Stimulated activated CD4-positive, alpha-beta T cell treated with anti-CD3 and anti-CD28 coated beads, Interleukin-12 subunit alpha, Interleukin-12 subunit beta, amount 100 ng/mL, for 48 hours (primary cell): ENCODE measurements around the gene TMEM135.
A peak's percentile ranks its signal among the peaks of the same experiment; 100 is the strongest.
"Not testable (repeated sequence)": the region's sequence is repeated elsewhere in the genome, so short reads cannot be mapped to it uniquely, and the experiment has no call there.

Experiments used
- DNase-seq, 3 donors: peaks; one replicate each; pipeline ENCODE4 v3.0.0-alpha.2; 2020; ENCODE audit warnings: low read depth in 2 of 3, low spot score in 1 of 3

Gene TMEM135

DNA sequence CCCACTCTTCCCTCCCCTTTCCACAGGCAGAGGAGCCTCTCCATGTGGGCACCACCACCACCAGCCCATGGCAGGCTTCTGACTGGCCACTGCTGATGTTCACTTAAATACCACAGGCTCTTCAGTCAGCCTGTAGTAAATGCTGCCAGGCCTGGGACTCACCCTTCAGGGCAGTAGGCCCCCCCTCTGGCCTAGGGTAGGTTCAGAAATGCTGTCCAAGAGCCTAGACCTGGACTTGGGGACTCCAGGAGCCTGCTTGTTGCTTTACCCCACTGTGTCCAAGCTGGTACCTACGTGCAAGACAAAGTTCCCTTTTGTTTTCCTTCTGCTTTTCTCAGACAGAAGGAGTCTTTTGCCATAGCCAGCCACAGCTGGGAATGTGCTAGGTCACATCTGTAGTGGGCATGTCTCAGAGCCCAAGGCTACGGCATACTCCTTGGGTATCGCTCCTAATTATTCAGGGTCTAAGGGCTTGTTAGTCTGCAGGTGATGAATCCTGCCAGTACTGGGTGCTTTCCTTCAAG, 38.6 kb downstream of the TMEM135 start:
- DNase-seq: no peak

DNA sequence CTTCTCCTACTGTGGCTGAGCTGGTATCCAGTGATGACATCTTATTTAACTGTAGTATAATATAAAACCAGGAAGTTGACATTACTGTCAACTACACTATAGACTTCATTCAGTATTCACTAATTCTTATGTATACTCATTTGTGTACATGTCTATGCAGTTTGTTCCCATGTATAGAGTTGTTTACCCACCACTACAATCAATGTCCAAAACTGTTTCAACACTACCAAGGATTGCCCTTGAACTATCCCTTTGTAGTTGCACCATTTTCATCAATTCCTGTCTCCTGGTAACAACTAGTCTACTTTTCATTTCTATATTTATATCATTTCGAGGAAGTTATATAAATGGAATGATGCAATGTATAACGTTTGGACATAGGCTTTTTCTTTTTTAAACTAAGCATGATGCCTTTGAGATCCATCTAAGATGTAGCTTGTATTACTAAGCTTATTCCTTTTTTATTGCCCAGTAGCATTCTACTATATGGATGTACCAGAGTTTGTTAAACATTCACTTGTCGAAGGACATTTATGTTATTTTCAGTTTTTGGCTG, 39.2 kb downstream of the TMEM135 start:
- DNase-seq: no peak

DNA sequence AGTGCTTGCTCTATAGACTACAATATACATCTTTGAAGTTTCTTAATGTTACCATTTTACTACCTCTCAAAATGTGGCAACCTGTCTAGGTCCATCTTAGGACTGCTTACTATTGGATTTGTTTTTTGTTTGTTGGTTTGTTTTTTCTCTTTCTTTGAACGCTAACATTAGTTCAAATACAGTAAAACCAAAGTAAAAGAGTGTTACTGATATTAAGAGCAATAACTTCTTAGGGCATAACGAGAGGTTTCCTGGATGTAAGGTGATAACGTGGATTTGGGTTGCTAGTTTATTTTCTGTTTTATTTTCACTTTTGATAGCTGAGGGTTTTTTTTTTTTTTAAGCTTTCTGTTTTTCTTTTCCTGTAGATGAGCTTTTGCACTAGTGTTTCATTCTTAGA, 43.6 kb downstream of the TMEM135 start:
- no peak for DNase-seq

DNA sequence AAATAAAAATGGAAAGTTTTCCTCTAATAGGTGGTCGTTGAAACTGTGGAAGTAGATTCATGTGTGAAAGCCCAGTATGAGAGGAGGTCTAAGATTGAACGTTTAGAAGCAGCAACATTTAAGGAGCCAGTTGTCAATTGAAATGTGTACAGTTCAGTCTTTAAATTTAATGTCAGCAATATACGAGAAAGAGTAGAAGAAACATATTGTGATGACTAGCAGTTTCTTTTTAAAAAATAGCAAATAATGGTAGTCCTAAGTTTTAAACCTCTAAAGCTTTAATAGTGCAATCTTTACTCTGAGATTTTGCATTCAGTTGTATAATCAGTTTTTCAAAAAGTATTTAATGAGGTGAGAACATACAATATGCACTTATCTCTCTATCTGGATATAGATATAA, 44.9 kb downstream of the TMEM135 start:
- no peak for DNase-seq

DNA sequence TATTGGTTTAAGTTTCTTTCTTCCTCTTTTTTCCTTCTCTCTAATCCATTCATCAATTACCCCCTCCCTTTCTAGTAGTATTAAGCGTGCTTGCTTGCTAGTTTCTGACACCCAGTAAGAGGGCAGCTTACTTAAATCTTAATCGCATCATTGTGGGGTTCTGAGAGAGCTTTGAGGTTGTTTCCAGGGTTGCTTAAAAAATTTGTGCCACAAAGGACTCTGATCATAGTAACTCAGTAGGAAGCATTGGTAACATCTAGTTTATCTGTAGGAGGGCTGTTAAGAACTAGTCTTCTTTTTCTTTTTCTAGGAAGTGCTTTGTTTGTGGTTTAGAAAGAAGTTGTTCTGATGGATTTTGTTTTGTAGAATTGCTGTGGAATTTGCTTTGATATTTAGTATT, 45.3 kb downstream of the TMEM135 start:
- DNase-seq: no peak

DNA sequence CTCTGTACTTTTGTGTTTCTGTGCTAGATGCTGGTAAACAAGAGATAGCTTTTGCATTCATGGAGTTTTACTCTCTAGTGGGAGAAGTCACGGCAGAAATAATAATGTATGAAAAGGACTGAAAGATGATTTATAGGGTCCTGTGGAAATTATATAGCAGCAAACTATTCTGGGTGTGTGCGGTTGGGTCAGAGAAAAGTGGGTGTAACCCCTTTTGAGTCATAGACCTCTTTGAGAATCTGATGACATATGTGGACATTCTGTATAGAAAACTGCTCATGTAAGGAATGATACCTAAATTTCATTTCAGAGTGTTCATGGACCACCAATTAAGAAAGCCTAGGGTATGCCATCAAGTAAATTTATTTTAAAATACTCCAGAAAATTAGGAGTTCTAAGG, 54.4 kb downstream of the TMEM135 start:
- DNase-seq: no peak

DNA sequence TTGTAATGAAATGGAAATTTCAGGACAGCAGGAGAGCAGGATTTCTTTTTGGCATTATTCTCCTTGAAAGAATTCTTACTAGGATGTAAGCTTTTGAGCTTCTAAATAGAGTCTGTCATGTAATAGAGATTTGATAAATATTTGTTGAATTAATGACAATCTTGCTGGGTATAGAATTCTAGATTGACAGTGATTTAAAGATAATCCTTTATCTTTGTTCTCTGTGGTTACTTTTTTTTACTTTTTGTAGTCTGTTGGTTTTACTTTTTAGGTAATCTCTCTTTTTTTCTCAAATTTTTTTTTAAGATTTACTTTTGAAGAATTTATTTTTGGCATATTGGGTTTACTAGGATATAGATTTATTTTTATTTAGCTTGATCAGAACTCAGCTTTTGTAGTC, 54.8 kb downstream of the TMEM135 start:
- no peak for DNase-seq

DNA sequence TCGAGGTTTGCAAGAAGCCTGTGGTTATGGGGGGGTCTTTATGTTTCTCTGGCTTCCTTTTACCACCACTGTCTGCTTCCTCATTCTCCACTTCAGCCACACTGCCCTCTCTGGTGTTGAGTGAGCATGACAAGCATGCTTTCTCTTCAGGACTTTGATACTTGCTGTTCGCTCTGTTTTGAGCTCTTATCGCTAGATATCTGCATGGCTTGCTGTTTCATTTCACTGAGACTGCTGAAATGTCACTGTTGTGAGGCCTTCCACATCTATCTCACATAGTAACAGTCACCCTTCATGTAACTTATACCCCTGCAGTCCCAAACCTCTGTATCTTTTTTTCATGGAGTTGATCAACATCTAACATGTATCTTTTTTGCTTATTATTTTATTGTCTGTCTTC, 59.8 kb downstream of the TMEM135 start:
- DNase-seq: peak; percentile 2 to 19 (median 9)

DNA sequence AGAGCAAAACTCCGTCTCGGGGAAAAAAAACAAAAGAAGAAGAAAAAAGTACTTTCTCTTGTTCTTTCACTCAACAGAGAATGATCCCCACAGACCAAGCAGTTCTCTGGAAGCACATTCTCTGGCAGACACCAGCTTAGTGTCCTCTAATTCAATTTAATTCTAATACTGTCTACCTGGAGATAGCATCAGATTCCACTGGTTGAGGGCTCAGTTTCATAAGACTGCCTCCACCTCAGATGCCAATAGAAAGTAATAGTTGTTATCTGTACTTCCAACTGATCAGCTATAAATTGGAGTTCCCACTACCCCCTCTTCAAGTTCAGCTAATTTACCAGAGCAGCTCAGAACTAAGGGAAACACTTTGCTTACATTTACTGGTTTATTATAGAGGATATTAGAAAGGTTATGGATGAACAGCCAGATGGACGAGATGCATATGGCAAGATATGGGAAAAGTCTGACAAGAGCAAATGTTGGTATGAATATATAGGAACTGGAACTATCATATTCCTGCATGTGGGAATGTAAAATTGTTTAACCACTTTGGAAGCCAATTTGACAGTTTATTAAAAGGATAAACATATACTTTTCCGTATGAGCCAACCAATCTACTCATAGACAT, 64.3 kb downstream of the TMEM135 start:
- no peak for DNase-seq

DNA sequence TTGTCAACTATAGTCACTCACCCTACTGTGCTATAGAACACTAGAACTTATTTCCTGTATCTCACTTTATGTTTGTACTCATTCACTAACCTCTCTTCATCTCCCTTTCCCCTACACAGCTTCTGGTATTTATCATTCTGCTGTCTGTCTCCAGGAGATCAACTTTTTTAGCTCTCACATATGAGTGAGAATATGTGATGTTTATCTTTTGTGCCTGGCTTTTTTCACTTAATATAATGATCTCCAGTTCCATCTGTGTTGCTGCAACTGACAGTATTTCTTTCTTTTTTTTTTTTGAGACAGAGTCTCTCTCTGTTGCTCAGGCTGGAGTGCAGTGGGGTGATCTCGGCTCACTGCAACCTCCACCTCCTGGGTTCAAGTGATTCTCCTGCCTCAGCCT, 68.1 kb downstream of the TMEM135 start:
- DNase-seq: not testable (repeated sequence)

DNA sequence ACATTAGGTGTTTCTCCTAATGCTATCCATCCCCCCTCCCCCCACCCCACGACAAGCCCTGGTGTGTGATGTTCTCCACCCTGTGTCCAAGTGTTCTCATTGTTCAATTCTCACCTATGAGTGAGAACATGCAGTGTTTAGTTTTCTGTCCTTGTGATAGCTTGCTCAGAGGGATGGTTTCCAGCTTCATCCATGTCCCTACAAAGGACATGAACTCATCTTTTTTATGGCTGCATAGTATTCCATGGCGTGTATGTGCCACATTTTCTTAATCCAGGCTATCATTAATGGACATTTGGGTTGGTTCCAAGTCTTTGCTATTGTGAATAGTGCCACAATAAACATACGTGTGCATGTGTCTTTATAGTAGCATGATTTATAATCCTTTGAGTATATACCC, 69.6 kb downstream of the TMEM135 start:
- not testable (repeated sequence) for DNase-seq

DNA sequence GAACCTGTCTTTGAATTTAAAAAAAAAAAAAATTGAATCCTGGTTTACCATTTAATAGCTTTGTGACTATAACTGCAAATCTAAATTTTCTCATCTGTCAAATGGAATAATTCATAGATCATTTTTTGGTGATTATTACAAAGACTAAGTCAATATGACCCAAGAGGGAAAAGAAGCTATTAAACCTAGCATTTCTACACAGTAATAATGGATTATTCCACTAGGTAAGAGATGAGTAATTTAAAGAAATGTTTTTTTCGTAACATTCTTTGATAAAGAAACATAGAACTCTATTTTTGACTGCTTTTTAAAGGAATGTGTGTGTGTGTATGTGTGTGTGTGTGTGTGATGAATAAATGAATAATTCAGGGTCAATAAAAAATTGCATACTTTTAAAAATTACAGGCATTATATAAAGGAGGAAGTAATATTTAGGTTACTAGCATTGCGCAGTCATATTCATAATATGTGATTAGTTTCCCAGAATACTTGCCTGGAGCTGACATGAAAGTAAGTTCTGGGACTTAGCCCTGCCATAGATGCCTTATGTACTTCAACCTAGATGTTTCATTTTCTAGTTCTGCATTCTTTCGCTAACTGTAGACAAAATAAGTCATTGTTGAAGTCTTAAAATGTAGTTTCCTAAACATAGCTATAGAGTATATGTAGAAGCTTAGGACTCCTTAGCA, 72.9 kb downstream of the TMEM135 start:
- DNase-seq: no peak

DNA sequence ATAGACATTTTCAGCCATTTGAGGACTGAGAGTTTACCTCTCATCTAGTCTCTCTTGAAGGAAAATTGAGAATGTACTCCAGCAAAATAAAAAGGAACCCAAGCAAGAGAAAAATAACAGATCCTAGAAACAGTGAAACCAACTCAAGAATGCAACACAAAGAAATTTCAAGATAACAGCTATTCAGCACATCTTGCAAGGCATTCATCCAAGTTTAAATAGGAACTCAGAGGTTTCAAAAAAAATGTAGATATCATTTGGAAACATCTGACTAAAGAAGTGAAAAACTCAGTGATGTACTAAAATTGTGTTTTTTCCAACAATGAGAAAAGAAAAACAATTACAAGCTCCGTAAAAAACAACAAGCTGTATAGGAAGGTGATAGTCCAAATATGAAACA, 76.4 kb downstream of the TMEM135 start:
- no peak for DNase-seq

DNA sequence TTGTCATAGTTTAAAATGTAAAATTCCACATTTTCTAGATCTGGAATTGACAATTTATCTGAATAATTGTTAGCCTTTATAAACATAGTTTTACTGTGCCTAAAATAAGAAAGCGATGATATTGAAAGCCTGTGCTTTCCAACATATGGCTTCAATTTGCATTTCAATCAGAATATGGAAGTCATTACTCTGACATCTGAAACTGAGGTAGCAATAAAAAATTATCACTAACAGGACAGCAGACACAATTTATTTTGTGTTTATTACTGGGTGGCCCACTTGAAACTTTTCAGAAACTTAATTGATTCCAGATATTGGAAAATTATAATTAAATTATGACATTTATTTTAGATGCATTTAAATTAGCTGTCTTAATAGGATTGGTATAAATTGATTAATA, 78.5 kb downstream of the TMEM135 start:
- DNase-seq: no peak

DNA sequence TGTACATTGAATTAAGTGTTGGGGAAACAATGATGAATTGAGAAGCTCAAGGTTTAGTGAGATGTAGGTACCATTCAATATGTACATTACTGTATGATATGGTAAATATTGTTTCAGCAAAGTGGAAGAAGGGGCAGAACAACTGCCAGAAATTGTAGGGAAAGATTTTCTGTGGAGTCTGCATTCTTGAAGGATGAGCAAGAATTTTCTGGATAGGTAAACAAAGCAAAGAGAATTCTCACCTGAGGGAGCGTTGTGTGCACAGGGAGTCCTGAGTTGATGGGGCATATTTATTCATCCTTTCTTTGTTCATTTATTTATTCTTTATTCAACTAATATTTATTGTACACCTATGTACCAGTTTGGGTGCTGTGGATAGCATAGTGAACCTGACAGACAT, 83.2 kb downstream of the TMEM135 start:
- no peak for DNase-seq

DNA sequence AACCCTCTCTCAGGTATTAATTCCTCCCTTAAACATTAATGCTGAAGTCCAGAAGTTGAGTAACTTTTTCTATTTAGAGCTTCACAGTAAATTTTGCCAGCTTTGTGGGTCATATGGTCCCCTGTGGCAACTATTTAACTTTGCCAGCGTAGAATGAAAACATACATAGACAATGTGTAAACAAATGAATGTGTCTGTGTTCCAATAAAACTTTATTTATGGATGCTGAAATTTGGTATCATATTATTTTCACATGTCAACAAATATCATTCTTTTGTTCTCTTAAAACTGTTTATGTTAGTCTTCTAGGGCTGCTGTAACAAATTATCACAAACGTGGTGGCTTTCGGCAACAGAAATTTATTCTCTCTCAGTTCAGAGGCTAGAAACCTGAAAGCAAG, 85.1 kb downstream of the TMEM135 start:
- no peak for DNase-seq

DNA sequence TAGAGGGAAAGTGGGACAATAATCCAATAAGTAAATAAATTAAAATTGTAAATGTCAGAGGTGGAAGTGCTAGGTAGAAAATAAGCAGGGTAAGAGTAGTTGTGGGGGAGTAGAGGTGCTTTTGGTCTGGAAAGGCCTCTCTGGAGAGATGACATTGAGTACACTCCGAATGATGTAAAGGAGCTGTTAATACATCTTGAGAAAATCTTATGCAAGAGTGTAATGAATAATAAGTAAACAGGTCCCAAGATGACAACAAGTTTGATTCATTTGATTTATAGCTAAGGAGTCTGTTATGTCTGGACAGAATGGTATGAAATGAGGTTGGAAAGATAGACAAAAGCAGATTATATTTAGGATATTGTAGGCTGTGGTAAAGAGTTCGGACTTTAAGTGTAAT, 87.5 kb downstream of the TMEM135 start:
- no peak for DNase-seq

DNA sequence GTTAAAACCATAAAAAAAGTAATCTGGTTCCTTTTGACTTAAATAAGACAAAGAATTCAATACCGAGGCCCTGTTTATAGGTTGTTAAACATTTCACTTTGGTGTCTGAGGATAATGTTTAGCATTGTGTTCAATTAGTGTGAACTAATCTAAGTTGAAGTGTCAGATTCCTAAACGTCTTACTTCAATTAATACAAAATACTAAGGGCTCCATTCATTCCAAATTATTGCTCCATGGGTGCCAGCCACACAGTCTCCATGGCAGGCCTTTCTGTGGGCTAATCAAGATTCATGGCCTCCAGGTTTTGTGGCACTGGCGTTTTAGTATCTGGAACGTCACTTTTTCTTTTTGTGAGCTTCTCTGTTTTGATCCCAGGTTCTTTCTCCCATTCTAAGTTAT, 89.4 kb downstream of the TMEM135 start:
- no peak for DNase-seq

DNA sequence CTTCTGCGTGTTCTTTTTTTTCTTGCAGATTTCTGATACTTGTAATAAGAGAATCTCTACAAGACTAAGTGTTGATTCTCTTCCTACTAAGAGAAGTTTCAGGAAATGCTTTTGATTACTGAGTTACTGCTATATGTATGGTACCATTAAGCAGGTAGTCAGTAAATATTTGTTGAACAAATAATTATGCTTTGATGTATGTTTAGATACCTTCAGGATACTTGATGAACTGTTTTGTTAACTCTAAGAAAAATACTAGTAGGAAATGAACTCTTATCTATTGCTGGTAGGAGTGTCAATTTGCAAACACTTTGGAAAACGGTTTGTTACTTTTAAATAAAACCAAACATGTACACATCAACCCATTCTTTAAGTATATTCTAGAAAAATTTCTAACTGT, 90.6 kb downstream of the TMEM135 start:
- DNase-seq: no peak

DNA sequence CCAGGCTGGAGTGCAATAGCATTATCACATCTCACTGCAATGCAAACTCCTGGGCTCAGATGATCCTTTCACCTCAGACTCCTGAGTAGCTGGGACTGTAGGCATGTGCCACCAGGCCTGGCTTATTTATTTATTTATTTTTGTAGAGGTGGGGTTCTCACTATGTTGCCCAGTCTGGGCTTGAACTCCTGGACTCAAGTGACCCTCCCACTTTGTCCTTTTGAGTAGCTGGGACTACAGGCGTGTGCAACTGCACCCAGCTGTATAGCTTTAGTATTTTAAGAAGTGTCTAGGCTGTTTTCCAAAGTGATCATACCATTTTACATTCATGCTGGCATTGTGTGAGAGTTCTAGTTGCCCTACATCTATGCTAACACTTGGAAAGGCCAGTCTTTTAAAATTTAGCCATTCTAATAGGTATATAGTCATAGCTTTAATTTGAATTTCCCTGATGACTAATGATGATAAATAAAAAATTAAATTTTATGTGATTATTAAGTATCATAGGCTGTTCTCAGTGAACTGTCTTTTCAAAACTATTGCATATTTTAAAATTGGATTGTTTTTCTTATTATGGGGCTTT, 96.9 kb downstream of the TMEM135 start:
- DNase-seq: no peak

DNA sequence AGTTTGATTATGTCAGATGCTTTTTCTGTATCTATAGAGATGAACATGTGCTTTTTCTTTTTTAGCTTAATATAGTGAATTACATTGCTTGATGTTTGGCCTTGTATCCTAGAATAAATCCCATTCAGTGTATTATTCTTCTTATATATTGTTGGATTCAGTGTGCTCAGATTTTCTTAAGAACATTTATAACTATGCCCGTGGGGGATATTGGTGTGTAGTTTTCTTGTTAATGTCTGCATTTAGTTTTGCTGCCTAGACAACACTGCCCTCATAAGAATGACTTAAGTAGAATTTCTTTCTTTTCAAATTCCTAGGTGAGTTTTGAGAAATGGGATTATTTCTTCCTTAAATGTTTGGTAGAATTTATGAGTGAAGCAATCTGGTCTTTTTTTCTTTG, 98.5 kb downstream of the TMEM135 start:
- DNase-seq: no peak

DNA sequence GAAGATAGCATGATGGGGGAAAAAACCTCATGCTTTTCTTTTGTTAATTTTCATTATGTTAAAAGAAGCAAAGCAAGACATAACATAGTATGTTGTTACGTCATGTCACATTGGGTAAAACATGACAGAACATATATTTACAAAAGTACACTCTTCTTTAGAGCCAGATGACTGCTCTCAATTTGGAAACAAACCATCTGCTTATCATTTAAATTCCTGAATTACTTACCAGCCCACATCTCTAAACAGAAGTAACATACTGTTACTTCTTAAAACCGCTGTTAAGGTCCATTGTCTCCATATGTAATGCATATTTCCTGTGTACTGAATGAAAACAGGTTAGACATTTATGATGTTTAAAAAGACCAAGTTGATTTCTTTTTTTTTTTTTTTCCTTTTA, 100.0 kb downstream of the TMEM135 start:
- no peak for DNase-seq
